NCI-H2029 treated with DMSO at 0.1 percent for 48 hours (cell line): Measurements from ENCODE around the gene AHNAK2.

Experiments
- DNase-seq: peaks from one replicate; lab custom pipeline; 2025; lab: John Stamatoyannopoulos, UW

AHNAK2 gene

GRCh38 chr14:105011312-105011990 is 33.3 kb upstream of the AHNAK2 start:
- DNase-seq, result no peak

GRCh38 chr14:105010891-105011291 is 32.7 kb upstream of the AHNAK2 start:
- no peak for DNase-seq

DNA sequence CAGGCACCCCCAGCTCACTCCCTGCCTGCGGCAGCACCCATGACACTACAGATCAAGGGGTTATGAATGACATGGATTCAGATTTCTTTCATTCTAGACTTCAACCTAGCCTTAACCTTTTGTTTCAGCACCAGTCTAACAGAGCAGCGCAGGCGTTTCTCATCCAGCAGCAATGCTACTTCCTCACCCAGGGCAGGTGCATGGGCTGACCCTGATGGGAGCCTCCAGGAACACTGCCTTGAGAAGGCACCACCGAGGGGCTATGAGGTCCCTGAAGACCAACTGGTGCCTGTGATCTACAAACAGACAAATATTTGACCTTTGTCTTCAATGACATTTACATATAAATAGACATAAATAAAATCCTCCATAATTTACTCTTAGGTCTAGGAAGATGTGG is 31.9 kb upstream of the AHNAK2 start:
- DNase-seq, result no peak

GRCh38 chr14:105007593-105008264 is 29.6 kb upstream of the AHNAK2 start:
- DNase-seq, result no peak

DNA sequence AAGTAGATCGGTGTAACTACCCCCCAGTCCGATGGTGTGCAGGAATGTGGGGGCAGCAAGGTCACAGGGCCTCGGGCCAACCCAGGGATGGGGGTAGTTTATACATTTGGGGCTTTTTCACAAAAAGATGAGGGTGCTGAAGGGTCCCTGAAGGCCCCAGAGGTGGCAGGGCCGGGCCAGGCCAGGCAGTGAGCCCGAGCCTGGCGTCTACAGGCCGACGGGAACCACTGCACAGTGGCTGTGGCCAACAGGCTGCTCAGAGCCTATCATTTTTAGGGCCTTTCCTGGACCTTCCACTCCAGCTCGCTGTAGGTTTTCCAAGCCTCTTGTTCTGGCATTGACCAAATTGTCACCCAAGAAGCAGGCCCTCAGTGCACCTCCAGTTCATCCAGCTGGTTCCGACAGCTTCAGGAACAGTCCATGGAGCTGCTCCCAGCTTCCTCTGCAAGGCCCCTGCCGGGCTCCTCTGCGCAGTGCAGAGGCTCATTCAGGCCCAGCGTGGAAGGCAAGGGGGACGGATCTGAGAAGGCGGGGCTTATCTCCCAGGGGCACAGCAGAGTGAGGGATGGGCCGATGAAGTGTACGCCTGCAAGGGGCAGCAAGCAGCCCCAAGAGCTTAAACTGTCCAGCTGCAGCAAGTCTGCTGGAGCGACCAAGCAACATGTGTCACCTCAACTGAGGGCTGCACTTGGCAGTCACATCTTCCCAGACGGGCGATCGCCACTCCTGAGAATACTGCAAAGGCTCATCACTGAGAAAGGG is 28.8 kb upstream of the AHNAK2 start:
- DNase-seq, result no peak

DNA sequence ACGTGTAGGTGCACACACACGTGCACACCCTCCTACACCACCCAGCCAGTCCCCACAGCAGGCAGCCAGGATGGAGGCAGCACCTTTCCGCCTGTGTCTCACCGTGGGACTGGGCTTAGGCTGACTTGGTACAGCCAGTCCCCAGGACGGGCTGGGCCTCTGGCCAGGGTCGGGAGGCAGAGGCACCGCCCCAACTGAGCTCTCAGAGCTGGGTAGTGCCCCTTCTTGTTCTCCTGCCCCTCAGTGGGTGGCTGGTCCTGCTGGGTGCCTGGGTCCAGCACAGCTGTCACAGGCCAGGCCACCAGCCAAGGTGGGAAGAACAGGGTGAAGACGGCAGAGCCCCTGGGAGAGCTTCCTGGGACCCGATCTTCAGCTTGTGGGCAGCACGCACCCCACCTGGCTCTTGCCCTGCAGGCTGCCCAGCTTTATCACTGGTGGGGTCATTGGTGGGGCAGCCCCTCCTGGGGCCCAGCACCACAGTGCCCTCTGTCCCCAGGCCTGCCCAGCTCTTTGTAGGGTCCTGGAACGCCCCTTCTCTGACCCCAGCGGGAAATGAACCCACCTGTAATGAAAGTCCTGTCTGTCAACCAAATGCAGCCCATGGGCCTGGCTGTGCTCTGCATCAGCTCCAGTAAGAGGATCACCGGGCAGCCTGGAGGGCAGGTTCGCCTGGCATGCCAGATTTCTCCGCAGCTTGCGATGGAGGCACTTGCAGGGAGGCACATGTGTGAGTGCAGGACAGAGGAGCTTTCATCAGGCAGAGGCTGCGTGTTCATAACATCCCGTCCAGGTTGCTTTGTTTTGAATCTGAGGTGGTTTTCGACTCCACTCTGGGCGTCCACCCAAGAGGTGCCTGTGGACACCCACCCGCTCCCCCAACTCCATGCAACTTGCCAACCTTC is 28.0 kb upstream of the AHNAK2 start:
- DNase-seq, result no peak

DNA sequence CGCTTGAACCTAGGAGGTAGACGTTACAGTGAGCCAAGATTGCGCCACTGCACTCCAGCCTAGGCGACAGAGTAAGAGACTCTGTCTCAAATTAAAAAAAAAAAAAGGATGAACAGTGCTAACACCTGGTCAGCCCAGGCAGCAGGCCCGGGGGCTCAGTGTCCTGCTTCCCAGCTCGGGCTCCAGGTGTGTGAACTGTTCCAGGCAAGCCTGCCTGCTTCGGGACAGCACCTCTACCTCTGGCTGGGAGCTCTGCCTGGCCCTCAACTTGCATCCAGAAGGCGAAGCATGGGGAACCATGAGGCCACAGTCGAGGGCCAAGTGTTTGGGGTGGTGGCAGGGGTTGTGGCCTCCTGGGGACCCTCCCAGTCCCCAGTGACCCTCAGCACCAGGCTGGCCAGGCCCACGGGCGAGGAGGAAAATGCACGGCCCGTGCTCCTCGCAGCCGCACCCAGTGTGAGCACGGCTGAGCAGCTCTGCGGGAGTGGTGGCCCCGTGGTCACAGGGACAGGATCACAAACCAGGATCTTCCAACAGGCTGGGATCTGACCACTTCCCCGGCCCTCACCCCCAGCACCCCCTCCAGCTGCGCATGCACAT is 27.3 kb upstream of the AHNAK2 start:
- no peak for DNase-seq

- no peak for DNase-seq
These were observed 21.2 kb upstream of the AHNAK2 start for GRCh38 chr14:104999361-104999760.

- no peak for DNase-seq
These were observed 20.6 kb upstream of the AHNAK2 start for GRCh38 chr14:104998801-104999200.

DNA sequence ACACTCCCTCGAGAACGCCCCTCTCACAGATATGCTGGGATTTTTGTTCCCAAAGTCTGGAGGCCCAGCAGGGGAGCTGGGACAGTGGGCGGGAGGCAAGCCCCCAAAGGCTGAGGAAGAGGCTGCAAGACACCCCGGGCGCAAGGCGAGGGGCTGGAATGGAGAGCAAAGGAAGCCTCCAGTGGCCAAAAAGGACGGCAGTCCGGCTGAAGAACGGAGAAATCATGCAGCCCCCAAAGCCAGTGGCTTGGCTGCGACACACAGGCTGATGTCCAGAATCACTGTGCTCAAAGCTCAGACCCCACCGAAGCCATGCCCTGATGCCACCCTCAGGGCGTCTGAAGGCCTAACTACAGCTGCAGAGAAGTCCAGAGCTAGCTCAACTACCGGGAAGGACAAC is 18.3 kb upstream of the AHNAK2 start:
- DNase-seq, result no peak

- no peak for DNase-seq
These were observed 17.9 kb upstream of the AHNAK2 start for GRCh38 chr14:104996032-104996431.

DNA sequence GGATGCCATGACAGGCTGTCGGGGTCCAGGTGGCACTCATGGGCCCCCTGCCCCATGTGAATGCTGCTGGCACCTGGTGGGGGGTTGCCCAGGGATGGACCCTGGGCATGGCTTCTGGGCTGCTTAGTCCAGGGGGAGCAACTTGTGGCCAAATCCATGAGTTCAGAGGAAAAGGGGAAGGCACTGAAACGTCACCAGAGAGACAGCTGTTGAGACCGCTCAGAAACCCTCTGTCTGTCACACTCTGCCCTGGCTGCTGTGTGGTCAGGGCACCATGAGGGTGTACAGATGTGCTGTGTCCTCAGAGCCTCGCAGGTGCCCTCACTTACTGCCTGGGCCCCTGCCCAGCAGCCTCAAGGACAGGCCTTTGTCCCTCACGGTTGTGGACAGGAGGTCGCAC is 16.8 kb upstream of the AHNAK2 start:
- no peak for DNase-seq

GRCh38 chr14:104993808-104994591 is 15.8 kb upstream of the AHNAK2 start:
- no peak for DNase-seq

- DNase-seq, result no peak
These were observed 15.1 kb upstream of the AHNAK2 start for GRCh38 chr14:104993306-104993705.

GRCh38 chr14:104992501-104992900 is 14.3 kb upstream of the AHNAK2 start:
- no peak for DNase-seq

GRCh38 chr14:104991896-104992230 is 13.7 kb upstream of the AHNAK2 start:
- no peak for DNase-seq

DNA sequence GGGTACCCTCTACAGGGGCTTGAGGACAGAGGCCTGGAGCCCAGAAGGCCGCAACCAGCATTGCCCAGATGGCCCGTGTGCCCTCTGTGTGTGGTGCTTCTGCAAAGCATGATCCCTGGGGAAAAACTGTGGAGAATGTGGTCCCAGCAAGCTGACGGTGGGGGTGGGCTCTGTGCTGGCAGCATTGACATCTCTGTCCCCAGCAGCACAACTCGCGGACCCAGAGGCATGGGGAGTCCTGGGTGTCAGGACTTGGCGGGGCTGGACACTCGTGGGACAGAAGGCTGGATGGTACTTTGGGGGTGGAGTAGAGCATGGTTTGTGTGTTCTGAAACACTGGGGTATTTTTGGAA is 11.8 kb upstream of the AHNAK2 start:
- no peak for DNase-seq

DNA sequence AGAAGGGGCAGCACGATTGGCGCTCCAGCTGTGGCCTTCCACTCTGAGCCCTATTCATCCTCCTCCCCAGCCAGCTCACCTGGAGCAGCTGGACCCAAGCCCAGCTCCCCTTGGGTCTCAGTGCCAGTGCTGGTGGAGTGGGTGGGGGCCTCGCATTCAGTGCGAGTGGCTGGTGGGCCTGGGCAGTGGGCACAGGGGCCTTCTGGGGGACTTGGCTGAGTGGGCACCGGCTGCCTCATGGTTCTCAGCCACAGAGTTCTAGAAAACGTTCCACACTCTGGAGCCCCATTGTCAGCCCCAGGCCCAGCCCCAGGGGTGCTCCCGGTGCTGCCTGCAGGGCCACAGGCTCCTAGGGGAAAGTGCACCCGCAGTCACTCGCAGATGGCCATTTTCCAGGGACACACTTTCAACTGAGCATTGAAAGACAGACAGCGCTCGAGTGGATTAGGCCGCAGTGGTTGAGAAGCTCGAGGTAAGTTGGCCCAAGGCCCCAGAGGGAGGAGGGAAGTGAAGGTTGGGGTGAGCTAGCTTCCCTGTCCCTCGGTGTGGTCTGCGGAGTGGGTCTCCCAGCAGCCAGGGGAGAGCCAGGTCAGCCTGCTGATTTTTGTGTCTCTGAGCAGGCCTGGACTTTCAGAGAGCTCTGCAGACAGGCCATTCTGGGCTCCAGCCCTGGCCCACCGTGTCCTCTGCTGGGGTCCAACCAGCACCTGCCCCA is 11.2 kb upstream of the AHNAK2 start:
- no peak for DNase-seq

GRCh38 chr14:104986487-104987164 is 8.5 kb upstream of the AHNAK2 start:
- DNase-seq, result no peak
